H4 (cell line): ENCODE measurements around the gene RAB43. TPM values are rescaled to one million over a fixed set of nuclear protein-coding genes. Genes with fewer than 3 reads are reported as not detected.
"Not testable (repeated sequence)": the region's sequence is repeated elsewhere in the genome, so short reads cannot be mapped to it uniquely, and the experiment has no call there.

Experiments used
- DNase-seq: peaks from one replicate; pipeline ENCODE4 v3.0.0-alpha.2; 2015; ENCODE audit warnings: low spot score
- total RNA-seq: library from RNA; depleted of rRNA; stranded (reverse); fragments of >200 nt; shearing (Covaris generic); gene quantifications from 2 replicates; pipeline ENCODE4 v1.2.3, GENCODE V29; 2014

Gene RAB43
- total RNA-seq, 1 experiment from 2014 or later, result 15.9 TPM

GRCh38 chr3:129122412-129123011 is 908 bp upstream of the RAB43 start:
- DNase-seq, result no peak

- DNase-seq, result no peak
Measured at GRCh38 chr3:129121016-129121791, 400 bp downstream of the RAB43 start.

GRCh38 chr3:129120254-129121004 is 1.2 kb downstream of the RAB43 start:
- DNase-seq, result peak; percentile 96

GRCh38 chr3:129119365-129120100 is 2.1 kb downstream of the RAB43 start:
- DNase-seq, result no peak

- no peak for DNase-seq
Measured at GRCh38 chr3:129118745-129119144, 2.9 kb downstream of the RAB43 start.

- no peak for DNase-seq
Measured at GRCh38 chr3:129117134-129117533, 4.5 kb downstream of the RAB43 start.

- DNase-seq, result no peak
Measured at GRCh38 chr3:129116482-129116946, 5.1 kb downstream of the RAB43 start.

GRCh38 chr3:129114455-129114854 is 7.1 kb downstream of the RAB43 start:
- DNase-seq, result no peak

- DNase-seq, result no peak
Measured at GRCh38 chr3:129112308-129113052, 9.1 kb downstream of the RAB43 start.

- not testable (repeated sequence) for DNase-seq
Measured at GRCh38 chr3:129111076-129111780, 10.4 kb downstream of the RAB43 start.

- no peak for DNase-seq
Measured at GRCh38 chr3:129107793-129108192, 13.8 kb downstream of the RAB43 start.

GRCh38 chr3:129106866-129107565 is 14.6 kb downstream of the RAB43 start:
- DNase-seq, result no peak

GRCh38 chr3:129106320-129106719 is 15.3 kb downstream of the RAB43 start:
- no peak for DNase-seq

GRCh38 chr3:129105862-129106261 is 15.7 kb downstream of the RAB43 start:
- no peak for DNase-seq

GRCh38 chr3:129104498-129105079 is 17.0 kb downstream of the RAB43 start:
- no peak for DNase-seq

- no peak for DNase-seq
Measured at GRCh38 chr3:129104051-129104450, 17.6 kb downstream of the RAB43 start.

- no peak for DNase-seq
Measured at GRCh38 chr3:129103296-129103695, 18.3 kb downstream of the RAB43 start.

- no peak for DNase-seq
Measured at GRCh38 chr3:129101370-129102138, 20.1 kb downstream of the RAB43 start.

- no peak for DNase-seq
Measured at GRCh38 chr3:129100274-129100673, 21.3 kb downstream of the RAB43 start.
